GM23338 (cell line): ENCODE measurements around the gene CD6. TPM values are rescaled to one million over a fixed set of nuclear protein-coding genes. Genes with fewer than 3 reads are reported as not detected.

ENCODE experiments used
- ATAC-seq: fragments of 200-7000 bp; cut with Tn5 transposase; 3 replicates; pipeline ENCODE4 v1.9.1; 2020
- DNase-seq: peaks from one replicate; pipeline ENCODE4 v3.0.0-alpha.2; 2015; ENCODE audit warnings: low spot score
- H2AFZ ChIP-seq: fragments of 200-600 bp; sonication (generic); 2 replicates; pipeline ENCODE4 v1.8.0; 2016; ENCODE audit warnings: antibody characterized with exemption, mild to moderate bottlenecking, moderate library complexity
- H3F3A ChIP-seq: fragments of 200-600 bp; sonication (generic); replicated peaks from 2 replicates; pipeline ENCODE4 v1.8.0; 2017; ENCODE audit warnings: antibody characterized with exemption, mixed run types, low read depth
- H3K27ac ChIP-seq: fragments of 200-600 bp; sonication (generic); 2 replicates; pipeline ENCODE4 v1.6.1; 2016; ENCODE audit warnings: low read depth
- H3K27me3 ChIP-seq: fragments of 200-600 bp; sonication (generic); 2 replicates; pipeline ENCODE4 v1.8.0; 2016; ENCODE audit warnings: mild to moderate bottlenecking, mixed run types, moderate library complexity; ENCODE audit not compliant: insufficient read depth
- H3K36me3 ChIP-seq: fragments of 200-600 bp; sonication (generic); 2 replicates; pipeline ENCODE4 v1.8.0; 2016; ENCODE audit warnings: mild to moderate bottlenecking; ENCODE audit not compliant: insufficient read depth
- H3K4me1 ChIP-seq: fragments of 200-600 bp; sonication (generic); 2 replicates; pipeline ENCODE4 v1.8.0; 2016; ENCODE audit warnings: mild to moderate bottlenecking, moderate library complexity; ENCODE audit not compliant: insufficient read depth
- H3K4me2 ChIP-seq: fragments of 200-600 bp; sonication (generic); 2 replicates; pipeline ENCODE4 v1.7.1; 2017; ENCODE audit warnings: mixed run types
- H3K4me3 ChIP-seq: fragments of 200-600 bp; sonication (generic); 2 replicates; pipeline ENCODE4 v1.6.1; 2016; ENCODE audit warnings: mixed run types
- H3K79me2 ChIP-seq: fragments of 200-600 bp; sonication (generic); replicated peaks from 2 replicates; pipeline ENCODE4 v1.8.0; 2017; ENCODE audit warnings: mild to moderate bottlenecking; ENCODE audit not compliant: insufficient read depth
- H3K9me2 ChIP-seq: fragments of 200-600 bp; sonication (generic); 2 replicates; pipeline ENCODE4 v1.8.0; 2017; ENCODE audit not compliant: insufficient read depth
- H4K20me1 ChIP-seq: fragments of 200-600 bp; sonication (generic); replicated peaks from 2 replicates; pipeline ENCODE4 v1.8.0; 2017; ENCODE audit warnings: mild to moderate bottlenecking; ENCODE audit not compliant: insufficient read depth
- H3K27ac Mint-ChIP-seq: 2 replicates; pipeline ENCODE4 v1.8.0; 2020; ENCODE audit warnings: inconsistent platforms, mild to moderate bottlenecking, moderate library complexity, mixed read lengths
- H3K27me3 Mint-ChIP-seq: 3 replicates; pipeline ENCODE4 v1.8.0; 2022; ENCODE audit warnings: low read depth, mild to moderate bottlenecking, moderate library complexity, mixed read lengths, inconsistent platforms; ENCODE audit not compliant: insufficient read depth, poor library complexity
- H3K36me3 Mint-ChIP-seq: 3 replicates; pipeline ENCODE4 v1.8.0; 2021; ENCODE audit warnings: low read depth, mild to moderate bottlenecking, inconsistent platforms, moderate library complexity, mixed read lengths
- H3K4me1 Mint-ChIP-seq: 3 replicates; pipeline ENCODE4 v1.8.0; 2020; ENCODE audit warnings: mild to moderate bottlenecking, inconsistent platforms, mixed read lengths
- H3K4me3 Mint-ChIP-seq: 3 replicates; pipeline ENCODE4 v1.8.0; 2021; ENCODE audit warnings: moderate library complexity, mild to moderate bottlenecking, inconsistent platforms, mixed read lengths
- H3K9me3 Mint-ChIP-seq: 3 replicates; pipeline ENCODE4 v1.8.0; 2020; ENCODE audit warnings: moderate library complexity, mild to moderate bottlenecking, inconsistent platforms, mixed read lengths
- EZH2 ChIP-seq: fragments of 200-600 bp; sonication (generic); IDR thresholded peaks from one replicate; pipeline ENCODE4 v1.8.0; 2017; ENCODE audit warnings: antibody characterized with exemption, mild to moderate bottlenecking, low read depth; ENCODE audit not compliant: unreplicated experiment
- JUNB ChIP-seq: IDR thresholded peaks from one replicate; pipeline ENCODE4 v1.6.1; 2016; ENCODE audit warnings: antibody characterized with exemption; ENCODE audit not compliant: unreplicated experiment
- NANOG ChIP-seq: IDR thresholded peaks from 2 replicates; pipeline ENCODE4 v1.6.1; 2016; ENCODE audit warnings: antibody characterized with exemption, borderline replicate concordance
- POLR2AphosphoS5 ChIP-seq: IDR thresholded peaks from 2 replicates; pipeline ENCODE4 v1.6.1; 2016; ENCODE audit warnings: antibody characterized with exemption, low read depth
- STAT1 ChIP-seq: IDR thresholded peaks from one replicate; pipeline ENCODE4 v1.6.1; 2016; ENCODE audit warnings: antibody characterized with exemption; ENCODE audit not compliant: unreplicated experiment
- ZNF114 ChIP-seq: fragments of 250-450 bp; sonication (Bioruptor Pico); IDR thresholded peaks from 2 replicates; pipeline ENCODE4 v1.5.0; 2020; ENCODE audit warnings: mild to moderate bottlenecking, moderate library complexity
- ZNF331 ChIP-seq: fragments of 250-450 bp; sonication (Bioruptor Pico); IDR thresholded peaks from 2 replicates; pipeline ENCODE4 v1.5.0; 2020; ENCODE audit warnings: low read depth, mild to moderate bottlenecking, moderate library complexity
- polyA plus RNA-seq: library from polyadenylated mRNA; unstranded; fragments of >200 nt; fragmentation: Nextera tagmentation; extraction: Ambion mirVana; gene quantifications from 2 replicates; pipeline ENCODE4 v1.2.1, GENCODE V29; 2016
- total RNA-seq: library from RNA; depleted of rRNA; stranded (reverse); fragments of >200 nt; shearing (Covaris generic); gene quantifications from 2 replicates; pipeline ENCODE4 v1.2.3, GENCODE V29; 2014
- TF ChIP-seq, protein P1 (sequence below), 2 experiments: fragments of 200-600 bp in 1 of 2; sonication (generic) in 1 of 2; conservative IDR thresholded peaks; 2 replicates each; pipeline versions ENCODE4 v1.5.1 to v1.6.1; 2016 to 2017; ENCODE audit warnings: antibody characterized with exemption in 2 of 2, low read depth in 2 of 2, mild to moderate bottlenecking in 2 of 2, moderate library complexity in 1 of 2
- TF ChIP-seq, protein P2 (sequence below): IDR thresholded peaks from 2 replicates; pipeline ENCODE4 v1.6.1; 2016; ENCODE audit warnings: antibody characterized with exemption
- TF ChIP-seq, protein P3 (sequence below): fragments of 250-450 bp; sonication (Bioruptor Pico); IDR thresholded peaks from 2 replicates; pipeline ENCODE4 v1.5.0; 2020; ENCODE audit warnings: mild to moderate bottlenecking, moderate library complexity

CD6 gene
- total and polyA plus RNA-seq, 2 experiments from 2014 or later, result 0.49 TPM; not detected in 1

DNA sequence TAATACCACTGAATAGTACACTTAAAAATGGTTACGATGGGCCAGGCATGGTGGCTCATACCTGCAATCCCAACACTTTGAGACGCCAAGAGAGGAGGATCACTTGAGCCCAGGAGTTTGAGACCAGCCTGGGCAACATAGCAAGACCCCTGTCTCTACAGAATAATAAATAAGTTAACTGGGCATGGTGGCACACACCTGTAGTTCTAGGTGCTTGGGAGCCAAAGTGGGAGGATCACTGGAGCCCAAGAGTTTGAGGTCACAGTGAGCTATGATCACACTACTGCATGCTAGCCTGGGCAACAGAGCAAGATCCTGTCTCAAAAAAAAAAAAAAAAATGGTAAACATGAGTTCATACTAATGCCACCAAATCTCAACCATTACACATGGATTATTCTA lies 61.3 kb downstream of the CD6 start (continued):
- TF ChIP-seq, protein P1, sequence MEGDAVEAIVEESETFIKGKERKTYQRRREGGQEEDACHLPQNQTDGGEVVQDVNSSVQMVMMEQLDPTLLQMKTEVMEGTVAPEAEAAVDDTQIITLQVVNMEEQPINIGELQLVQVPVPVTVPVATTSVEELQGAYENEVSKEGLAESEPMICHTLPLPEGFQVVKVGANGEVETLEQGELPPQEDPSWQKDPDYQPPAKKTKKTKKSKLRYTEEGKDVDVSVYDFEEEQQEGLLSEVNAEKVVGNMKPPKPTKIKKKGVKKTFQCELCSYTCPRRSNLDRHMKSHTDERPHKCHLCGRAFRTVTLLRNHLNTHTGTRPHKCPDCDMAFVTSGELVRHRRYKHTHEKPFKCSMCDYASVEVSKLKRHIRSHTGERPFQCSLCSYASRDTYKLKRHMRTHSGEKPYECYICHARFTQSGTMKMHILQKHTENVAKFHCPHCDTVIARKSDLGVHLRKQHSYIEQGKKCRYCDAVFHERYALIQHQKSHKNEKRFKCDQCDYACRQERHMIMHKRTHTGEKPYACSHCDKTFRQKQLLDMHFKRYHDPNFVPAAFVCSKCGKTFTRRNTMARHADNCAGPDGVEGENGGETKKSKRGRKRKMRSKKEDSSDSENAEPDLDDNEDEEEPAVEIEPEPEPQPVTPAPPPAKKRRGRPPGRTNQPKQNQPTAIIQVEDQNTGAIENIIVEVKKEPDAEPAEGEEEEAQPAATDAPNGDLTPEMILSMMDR (conservative IDR thresholded peaks at IDR 0.05; ENCODE audit: low read depth in 2 of 2), result no peak
- TF ChIP-seq JUNB (no peak), ZNF114 (CRISPR knock-in tag) (no peak), EZH2 (no peak), ZNF331 (CRISPR knock-in tag) (no peak), NANOG (no peak)

DNA sequence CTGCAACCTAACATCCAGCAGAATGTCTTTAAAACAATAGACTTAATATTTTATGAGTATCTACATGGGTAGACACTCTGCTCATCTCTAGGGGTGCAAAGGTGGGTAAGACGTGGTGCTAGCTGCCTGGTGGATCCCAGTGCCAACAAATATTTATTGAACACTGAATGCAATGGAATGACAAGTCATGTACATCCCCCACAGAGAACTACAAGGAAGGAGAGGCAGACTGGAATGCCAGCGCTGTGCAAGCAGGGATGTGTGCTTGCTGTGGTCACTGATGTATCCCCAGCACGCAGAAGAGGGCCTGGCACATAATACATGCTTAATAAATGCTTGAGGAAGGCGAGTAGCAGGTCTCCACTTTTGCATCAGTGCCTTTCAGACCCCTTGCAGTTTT lies 61.9 kb downstream of the CD6 start:
- no peaks in the 10 kb centered on the region for H3K27me3 ChIP-seq
- TF ChIP-seq POLR2AphosphoS5, result no peak
- TF ChIP-seq NANOG, result no peak
- TF ChIP-seq, protein P2, sequence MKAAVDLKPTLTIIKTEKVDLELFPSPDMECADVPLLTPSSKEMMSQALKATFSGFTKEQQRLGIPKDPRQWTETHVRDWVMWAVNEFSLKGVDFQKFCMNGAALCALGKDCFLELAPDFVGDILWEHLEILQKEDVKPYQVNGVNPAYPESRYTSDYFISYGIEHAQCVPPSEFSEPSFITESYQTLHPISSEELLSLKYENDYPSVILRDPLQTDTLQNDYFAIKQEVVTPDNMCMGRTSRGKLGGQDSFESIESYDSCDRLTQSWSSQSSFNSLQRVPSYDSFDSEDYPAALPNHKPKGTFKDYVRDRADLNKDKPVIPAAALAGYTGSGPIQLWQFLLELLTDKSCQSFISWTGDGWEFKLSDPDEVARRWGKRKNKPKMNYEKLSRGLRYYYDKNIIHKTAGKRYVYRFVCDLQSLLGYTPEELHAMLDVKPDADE, result no peak
- Mint-ChIP-seq H3K4me3 (no peak overlapping the region), H3K4me1 (no peaks in the 10 kb centered on the region), H3K27ac (no peak overlapping the region), H3K27me3 (peaks cover 2% of the 10 kb centered on the region), H3K36me3 (no peaks in the 10 kb centered on the region), H3K9me3 (no peaks in the 10 kb centered on the region)
- no peaks in the 10 kb centered on the region for H3K4me1 ChIP-seq
- H3K9me2 ChIP-seq, result no peaks in the 10 kb centered on the region
- H3F3A ChIP-seq, result no peaks in the 10 kb centered on the region
- no peak overlapping the region for H3K27ac ChIP-seq
- H3K4me2 ChIP-seq, result no peak overlapping the region
- DNase-seq (no peak), ATAC-seq (no peak)
- no peaks in the 10 kb centered on the region for H4K20me1 ChIP-seq
- no peak overlapping the region for H3K4me3 ChIP-seq
- H2AFZ ChIP-seq, result no peak overlapping the region
- no peaks in the 10 kb centered on the region for H3K36me3 ChIP-seq
- H3K79me2 ChIP-seq, result no peaks in the 10 kb centered on the region

DNA sequence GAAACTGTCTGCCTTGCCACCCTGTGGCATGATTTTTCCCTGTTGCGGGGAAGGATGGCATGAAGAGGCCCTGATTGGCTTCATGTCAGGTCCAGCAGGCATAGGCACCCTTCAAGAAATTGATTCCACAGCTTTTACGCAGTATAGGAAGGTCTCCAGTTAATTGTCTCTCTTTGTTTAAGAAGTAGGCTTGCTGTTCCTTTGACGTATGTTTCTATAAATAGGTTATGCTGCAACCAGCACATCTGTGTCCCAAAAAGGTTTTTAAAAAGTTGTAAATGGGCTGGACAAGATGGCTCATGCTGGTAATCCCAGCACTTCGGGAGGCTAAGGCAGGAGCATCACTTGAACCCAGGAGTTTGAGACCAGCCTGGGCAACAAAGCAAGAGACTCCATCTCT lies 62.6 kb downstream of the CD6 start:
- H3K9me2 ChIP-seq, result no peaks in the 10 kb centered on the region
- no peak overlapping the region for H3K27ac Mint-ChIP-seq
- no peak for DNase-seq
- H3K36me3 Mint-ChIP-seq, result no peaks in the 10 kb centered on the region
- H3F3A ChIP-seq, result no peaks in the 10 kb centered on the region
- no peak for ATAC-seq
- peaks cover 2% of the 10 kb centered on the region for H3K27me3 Mint-ChIP-seq
- H3K79me2 ChIP-seq, result no peaks in the 10 kb centered on the region
- no peak overlapping the region for H3K4me3 Mint-ChIP-seq
- no peak overlapping the region for H3K27ac ChIP-seq
- no peaks in the 10 kb centered on the region for H3K27me3 ChIP-seq
- H3K4me1 ChIP-seq, result no peaks in the 10 kb centered on the region
- no peak overlapping the region for H3K4me2 ChIP-seq
- no peaks in the 10 kb centered on the region for H3K4me1 Mint-ChIP-seq
- H4K20me1 ChIP-seq, result no peaks in the 10 kb centered on the region
- H2AFZ ChIP-seq, result no peak overlapping the region
- H3K9me3 Mint-ChIP-seq, result no peaks in the 10 kb centered on the region
- no peaks in the 10 kb centered on the region for H3K36me3 ChIP-seq
- no peak overlapping the region for H3K4me3 ChIP-seq
- TF ChIP-seq, protein P3, sequence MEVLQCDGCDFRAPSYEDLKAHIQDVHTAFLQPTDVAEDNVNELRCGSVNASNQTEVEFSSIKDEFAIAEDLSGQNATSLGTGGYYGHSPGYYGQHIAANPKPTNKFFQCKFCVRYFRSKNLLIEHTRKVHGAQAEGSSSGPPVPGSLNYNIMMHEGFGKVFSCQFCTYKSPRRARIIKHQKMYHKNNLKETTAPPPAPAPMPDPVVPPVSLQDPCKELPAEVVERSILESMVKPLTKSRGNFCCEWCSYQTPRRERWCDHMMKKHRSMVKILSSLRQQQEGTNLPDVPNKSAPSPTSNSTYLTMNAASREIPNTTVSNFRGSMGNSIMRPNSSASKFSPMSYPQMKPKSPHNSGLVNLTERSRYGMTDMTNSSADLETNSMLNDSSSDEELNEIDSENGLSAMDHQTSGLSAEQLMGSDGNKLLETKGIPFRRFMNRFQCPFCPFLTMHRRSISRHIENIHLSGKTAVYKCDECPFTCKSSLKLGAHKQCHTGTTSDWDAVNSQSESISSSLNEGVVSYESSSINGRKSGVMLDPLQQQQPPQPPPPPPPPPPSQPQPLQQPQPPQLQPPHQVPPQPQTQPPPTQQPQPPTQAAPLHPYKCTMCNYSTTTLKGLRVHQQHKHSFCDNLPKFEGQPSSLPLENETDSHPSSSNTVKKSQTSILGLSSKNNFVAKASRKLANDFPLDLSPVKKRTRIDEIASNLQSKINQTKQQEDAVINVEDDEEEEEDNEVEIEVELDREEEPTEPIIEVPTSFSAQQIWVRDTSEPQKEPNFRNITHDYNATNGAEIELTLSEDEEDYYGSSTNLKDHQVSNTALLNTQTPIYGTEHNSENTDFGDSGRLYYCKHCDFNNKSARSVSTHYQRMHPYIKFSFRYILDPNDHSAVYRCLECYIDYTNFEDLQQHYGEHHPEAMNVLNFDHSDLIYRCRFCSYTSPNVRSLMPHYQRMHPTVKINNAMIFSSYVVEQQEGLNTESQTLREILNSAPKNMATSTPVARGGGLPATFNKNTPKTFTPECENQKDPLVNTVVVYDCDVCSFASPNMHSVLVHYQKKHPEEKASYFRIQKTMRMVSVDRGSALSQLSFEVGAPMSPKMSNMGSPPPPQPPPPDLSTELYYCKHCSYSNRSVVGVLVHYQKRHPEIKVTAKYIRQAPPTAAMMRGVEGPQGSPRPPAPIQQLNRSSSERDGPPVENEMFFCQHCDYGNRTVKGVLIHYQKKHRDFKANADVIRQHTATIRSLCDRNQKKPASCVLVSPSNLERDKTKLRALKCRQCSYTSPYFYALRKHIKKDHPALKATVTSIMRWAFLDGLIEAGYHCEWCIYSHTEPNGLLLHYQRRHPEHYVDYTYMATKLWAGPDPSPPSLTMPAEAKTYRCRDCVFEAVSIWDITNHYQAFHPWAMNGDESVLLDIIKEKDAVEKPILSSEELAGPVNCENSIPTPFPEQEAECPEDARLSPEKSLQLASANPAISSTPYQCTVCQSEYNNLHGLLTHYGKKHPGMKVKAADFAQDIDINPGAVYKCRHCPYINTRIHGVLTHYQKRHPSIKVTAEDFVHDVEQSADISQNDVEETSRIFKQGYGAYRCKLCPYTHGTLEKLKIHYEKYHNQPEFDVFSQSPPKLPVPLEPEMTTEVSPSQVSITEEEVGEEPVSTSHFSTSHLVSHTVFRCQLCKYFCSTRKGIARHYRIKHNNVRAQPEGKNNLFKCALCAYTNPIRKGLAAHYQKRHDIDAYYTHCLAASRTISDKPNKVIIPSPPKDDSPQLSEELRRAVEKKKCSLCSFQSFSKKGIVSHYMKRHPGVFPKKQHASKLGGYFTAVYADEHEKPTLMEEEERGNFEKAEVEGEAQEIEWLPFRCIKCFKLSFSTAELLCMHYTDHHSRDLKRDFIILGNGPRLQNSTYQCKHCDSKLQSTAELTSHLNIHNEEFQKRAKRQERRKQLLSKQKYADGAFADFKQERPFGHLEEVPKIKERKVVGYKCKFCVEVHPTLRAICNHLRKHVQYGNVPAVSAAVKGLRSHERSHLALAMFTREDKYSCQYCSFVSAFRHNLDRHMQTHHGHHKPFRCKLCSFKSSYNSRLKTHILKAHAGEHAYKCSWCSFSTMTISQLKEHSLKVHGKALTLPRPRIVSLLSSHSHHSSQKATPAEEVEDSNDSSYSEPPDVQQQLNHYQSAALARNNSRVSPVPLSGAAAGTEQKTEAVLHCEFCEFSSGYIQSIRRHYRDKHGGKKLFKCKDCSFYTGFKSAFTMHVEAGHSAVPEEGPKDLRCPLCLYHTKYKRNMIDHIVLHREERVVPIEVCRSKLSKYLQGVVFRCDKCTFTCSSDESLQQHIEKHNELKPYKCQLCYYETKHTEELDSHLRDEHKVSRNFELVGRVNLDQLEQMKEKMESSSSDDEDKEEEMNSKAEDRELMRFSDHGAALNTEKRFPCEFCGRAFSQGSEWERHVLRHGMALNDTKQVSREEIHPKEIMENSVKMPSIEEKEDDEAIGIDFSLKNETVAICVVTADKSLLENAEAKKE (CRISPR knock-in tag), result no peak
- TF ChIP-seq POLR2AphosphoS5 (no peak), EZH2 (no peak), STAT1 (no peak)
